Left renal cortex interstitium (tissue), 4 donors: ENCODE results near the gene ST3GAL3. TPM values are rescaled to one million over a fixed set of nuclear protein-coding genes. Genes with fewer than 3 reads are reported as not detected.
A peak's percentile ranks its signal among the peaks of the same experiment; 100 is the strongest.

Experiments used
- DNase-seq, 4 donors: peaks; one replicate each; pipeline ENCODE4 v3.0.0-alpha.2; 2013; ENCODE audit warnings: low read depth in 4 of 4, low spot score in 2 of 4, missing footprints in 1 of 4
- polyA plus RNA-seq, 4 donors: library from polyadenylated mRNA; unstranded; fragments of 120-200 nt; gene quantifications; one replicate each; pipeline ENCODE4 v1.2.1, GENCODE V29; 2013; ENCODE audit not compliant: insufficient read length in 4 of 4

Gene ST3GAL3
- polyA plus RNA-seq, 4 donors = 21.3 to 25.0 (median 23.2) TPM

GRCh38 chr1:43951021-43951985 lies 244.0 kb downstream of the ST3GAL3 start:
- no peak for DNase-seq

DNA sequence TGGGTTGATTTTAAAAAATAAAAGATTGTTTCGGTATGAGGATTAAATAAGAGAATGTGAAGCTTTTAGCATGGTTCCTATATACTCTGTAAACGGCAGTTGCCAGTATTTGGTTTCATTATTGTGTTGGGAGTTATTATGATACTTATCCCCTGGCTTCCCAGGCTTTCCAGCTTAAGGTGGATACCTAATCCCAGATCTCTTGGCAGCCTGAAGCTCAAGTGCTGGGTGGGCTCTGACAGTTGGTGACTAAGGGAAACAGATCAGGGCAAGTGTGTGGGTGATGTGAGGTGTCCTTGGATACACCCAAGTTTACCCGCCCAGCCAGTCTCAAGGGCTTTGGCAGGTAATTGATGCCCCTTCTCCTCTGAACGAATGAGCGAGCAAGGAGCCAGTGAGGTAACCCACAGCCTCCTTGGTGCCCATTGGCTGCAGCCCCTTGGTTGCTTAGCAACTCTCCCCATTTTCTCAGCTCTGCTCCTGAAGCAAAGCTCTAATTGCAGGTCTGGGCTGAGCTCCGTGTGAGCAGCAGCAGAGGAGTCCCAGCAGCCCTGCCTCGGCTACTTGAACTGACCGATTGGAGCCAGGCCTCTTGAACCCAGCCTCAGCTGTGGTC lies 245.5 kb downstream of the ST3GAL3 start:
- no peak for DNase-seq

- DNase-seq = no peak
Measured at GRCh38 chr1:43953361-43953760, 246.0 kb downstream of the ST3GAL3 start.

DNA sequence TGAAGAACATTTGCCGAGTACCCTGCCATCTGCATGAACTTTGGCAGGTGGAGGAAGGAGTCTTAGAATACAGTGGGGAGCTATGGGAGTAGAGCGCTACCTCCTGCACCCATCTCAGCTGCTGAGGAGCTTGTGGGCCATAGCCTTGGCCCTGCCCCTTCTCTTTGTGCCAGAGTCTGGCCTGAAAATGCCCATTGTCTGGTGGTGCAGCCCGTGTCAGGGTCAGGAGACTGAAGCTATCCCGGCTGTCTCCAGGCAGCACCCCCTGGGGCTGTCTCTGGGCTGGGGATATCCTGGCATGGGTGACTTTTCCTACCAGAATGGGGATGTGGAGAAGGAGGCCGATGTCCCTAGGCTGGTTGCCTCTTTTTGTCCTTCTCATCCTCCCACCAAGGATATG lies 246.7 kb downstream of the ST3GAL3 start:
- no peak for DNase-seq

DNA sequence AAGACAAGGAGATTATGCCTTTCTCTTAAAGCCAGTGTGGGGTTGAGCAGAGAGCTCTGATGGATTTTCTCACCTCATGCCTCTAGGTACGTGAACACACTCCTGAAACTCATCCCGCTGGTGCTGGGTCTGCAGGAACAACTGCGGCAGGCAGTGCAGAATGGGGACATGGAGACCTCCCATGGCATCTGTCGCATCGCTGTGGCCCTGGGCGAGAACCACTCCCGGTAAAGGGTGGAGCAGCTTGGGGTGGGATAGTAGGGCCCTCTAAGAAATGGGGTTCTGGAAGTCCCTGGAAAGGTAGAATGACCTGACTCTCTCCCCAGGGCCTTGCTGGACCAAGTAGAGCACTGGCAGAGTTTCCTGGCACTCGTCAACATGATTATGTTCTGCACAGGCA lies 248.9 kb downstream of the ST3GAL3 start:
- DNase-seq = no peak

GRCh38 chr1:43957407-43958040 lies 250.2 kb downstream of the ST3GAL3 start:
- no peak for DNase-seq

DNA sequence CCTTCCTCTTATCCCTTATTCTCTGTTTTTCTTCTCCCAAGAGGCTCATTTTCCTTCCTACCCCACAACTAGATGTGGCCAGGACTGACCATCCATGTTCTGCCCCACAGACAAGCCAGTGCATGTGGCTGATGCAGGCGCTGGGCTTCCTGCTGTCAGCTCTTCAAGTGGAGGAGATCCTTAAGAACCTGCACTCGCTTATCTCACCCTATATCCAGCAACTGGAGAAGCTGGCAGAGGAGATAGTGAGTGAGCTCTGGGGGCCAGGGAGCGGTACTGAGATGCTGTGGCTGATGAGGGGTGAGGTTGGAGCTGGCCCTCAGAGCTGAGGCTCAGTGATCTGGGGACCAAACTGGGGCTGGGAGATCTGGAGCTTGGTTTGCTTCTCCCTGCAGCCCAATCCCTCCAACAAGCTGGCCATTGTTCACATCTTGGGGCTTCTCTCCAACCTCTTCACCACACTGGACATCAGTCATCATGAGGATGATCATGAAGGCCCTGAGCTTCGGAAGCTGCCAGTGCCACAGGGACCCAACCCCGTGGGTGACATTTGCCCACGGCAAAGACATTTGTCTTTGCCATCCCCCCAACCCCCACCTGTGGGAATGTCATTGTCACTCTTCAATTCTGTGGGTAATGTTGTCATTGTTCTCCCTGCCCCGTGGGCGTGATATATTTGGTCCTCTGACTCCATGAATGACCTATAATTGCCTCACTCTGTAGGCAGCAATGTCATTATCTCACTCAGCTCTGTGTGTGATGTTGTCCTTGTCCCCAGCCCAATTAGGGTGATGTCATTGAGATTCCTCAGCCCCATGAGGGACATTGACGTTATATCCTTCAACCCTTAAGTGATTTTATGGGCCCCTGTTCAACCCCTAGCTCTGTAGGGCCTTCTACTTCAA lies 251.3 kb downstream of the ST3GAL3 start:
- no peak for DNase-seq

DNA sequence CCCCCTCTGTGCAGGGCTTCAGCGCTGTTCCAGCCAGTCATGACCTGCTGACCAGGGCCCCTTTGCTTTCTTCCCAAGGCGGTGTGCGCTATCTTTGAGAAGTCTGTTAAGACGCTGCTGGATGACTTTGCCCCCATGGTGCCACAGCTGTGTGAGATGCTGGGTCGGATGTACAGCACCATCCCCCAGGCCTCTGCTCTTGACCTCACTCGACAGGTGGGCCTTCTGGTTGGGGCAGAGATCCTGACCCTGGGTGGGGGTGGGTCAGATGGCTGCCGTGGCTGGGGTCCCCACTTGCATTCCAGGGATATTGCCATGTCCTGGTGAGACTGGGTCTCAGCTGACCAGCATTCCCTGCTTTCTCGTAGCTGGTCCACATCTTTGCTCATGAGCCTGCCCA lies 253.5 kb downstream of the ST3GAL3 start:
- DNase-seq = no peak

- no peak for DNase-seq
Measured at GRCh38 chr1:43961692-43962091, 254.4 kb downstream of the ST3GAL3 start.

GRCh38 chr1:43962324-43962723 lies 255.0 kb downstream of the ST3GAL3 start:
- DNase-seq = no peak

DNA sequence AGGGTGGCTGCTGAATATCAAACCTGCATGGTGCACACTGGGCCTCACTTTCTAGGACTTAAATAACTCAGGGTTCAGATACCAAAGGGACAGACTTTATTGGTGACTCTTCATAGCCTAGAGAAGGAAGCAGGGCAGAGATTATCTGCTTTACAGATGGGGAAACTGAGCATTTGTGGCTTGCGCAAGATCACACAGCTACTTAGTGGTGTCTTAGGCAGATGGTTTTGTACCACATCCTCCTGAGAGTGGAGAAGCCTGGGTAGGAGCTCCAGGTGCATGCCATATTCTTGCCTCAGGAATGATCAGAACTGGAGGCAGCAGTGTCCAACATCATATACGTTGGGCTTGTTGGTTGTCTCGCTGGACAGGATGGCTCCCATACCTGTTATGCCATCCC lies 255.7 kb downstream of the ST3GAL3 start:
- DNase-seq = no peak

GRCh38 chr1:43963890-43964289 lies 256.6 kb downstream of the ST3GAL3 start:
- DNase-seq = no peak

DNA sequence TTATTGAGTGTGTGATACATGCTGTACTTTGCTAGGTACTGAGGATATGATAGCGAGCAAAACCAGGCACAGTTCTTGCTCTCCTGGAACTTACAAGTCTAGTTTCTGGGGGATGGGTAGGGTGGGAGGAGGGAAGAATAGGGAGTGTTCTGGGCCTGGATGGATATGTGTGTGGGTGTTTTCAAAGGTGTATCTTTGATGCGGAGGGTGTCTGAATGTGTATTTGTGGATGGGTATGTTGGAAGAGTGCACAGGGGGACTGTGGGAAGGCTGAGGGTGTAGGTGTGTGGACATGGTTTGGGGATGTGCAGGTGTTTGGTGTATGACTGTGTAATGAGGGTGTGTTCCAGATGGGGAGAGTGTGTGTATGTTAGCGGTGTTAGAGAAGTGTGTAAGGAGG lies 258.0 kb downstream of the ST3GAL3 start:
- DNase-seq = no peak

DNA sequence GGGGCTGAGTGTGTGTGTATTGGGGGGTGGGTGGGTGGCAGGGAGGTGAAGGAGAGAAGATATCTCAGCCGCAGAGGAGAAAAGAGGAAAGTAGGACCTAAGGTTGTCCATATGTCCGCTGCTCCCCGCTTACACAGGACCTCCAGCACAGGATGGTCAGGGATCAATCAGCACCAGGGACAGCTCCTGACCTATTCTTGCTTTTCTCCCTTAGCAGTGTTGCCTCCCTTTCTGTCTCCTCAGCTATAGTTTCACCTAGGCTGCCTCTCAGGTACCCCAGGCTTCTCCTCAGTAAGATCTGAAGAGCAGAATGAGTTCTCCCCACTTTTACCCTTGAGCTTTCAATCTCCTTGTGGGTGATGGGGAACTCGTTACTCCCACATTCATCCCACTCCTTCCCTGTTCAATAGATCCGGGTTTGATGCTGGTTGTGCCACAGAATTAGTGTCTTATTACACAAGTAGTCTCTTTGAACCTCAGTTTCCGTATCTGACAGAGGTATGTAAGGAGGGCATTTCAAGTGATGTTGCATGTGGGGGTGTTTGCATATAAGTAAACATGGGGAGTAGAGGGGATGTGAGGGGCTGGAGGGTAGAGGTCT lies 261.1 kb downstream of the ST3GAL3 start:
- DNase-seq = no peak

DNA sequence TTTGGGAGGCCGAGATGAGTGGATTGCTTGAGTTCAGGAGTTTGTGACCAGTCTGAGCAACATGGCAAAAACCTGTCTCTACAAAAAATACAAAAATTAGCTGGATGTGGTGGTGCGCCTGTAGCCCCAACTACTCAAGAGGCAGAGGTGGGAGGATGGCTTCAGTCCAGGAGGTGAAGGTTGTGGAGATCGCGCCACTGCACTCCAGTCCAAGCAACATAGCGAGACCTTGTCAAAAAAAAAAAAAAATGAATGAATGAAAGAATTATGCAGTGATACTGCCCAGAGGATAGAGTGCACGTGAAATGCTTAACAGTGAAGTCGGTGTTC lies 262.0 kb downstream of the ST3GAL3 start:
- no peak for DNase-seq

DNA sequence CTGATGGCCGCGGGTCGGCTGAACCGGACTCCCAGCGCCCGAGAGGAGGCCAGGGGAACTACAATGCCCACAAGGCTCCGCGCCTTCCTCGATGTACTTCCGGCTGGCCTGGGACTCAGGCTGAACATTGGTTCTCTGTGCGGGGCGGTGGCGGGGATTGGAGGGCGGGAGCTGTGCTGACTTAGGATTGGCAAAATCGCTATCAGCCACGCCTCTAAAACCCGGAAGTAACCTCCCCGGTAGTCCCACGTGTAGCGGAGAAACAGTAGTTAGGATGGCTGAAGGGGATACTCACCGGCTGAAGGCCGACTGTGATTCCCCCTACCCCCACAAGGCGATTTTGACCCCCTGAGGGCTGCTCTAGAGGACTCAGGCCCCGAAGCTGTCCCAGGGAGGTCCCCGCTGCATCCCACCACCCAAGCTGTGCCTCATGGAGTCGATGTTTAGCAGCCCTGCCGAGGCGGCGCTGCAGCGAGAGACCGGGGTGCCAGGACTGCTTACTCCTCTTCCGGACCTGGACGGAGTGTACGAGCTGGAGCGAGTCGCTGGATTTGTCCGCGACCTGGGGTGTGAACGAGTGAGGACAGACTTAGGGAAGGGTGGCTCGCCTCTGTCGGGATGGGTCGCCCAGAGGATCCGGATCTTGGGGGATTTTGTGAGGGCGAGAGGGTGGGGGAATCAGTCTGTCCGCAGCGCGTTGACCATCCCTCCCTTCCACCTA lies 262.6 kb downstream of the ST3GAL3 start, which contains the start of gene DPH2:
Gene DPH2, plus strand, starts transcription at position 265 of the 721 bp plus-strand sequence. Its CDS starts 166 bp downstream, at position 431.
- DNase-seq = peak in 2 of 4 donors; percentile 91 to 95

DNA sequence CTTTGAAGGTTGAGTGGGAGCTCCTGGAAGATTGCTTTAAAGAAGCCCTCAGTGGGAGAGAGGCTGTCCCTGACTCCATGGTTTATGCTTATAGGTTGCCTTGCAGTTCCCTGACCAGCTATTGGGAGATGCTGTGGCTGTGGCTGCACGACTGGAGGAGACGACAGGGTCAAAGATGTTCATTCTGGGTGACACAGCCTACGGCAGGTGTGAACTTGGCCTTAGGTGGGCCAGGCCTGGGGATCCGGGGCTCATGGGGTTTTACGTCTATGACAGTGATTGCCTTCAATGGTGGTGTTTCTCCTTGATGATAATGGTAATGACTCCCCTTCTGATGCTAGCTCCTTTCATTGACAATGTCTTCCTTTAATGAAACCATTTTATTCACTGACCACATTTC lies 263.2 kb downstream of the ST3GAL3 start:
- no peak for DNase-seq

GRCh38 chr1:43970911-43971310 lies 263.6 kb downstream of the ST3GAL3 start:
- no peak for DNase-seq

- no peak for DNase-seq
Measured at GRCh38 chr1:43971336-43971980, 264.1 kb downstream of the ST3GAL3 start.
